ENCODE data around the gene PDE4D. TPM values are rescaled to one million over a fixed set of nuclear protein-coding genes. Genes with fewer than 3 reads are reported as not detected.
"Not testable (repeated sequence)": the region's sequence is repeated elsewhere in the genome, so short reads cannot be mapped to it uniquely, and the experiment has no call there.

Gene PDE4D
- total RNA-seq, 1 donor = 19.9 TPM

DNA sequence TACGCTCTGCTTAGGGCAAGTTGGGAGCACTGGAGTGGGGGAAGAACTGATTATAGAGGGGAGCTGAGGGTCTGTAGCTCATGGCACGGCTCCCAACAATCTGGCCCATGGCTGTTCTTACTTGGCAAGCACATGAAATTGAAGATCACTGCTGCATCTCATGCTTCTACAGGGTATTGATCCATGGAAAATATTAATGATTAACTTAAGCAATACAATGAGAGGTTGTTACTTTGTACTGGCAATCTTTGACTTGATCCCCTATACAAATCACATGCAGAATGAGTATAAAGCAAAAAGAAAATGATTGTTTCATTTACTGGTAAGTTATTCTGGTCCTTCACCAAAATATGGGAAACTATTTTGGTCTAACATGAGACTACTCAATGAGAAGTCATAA, 481.1 kb downstream of the PDE4D start:
- H3K27me3 ChIP-seq (ENCODE audit: insufficient read depth, low read length) = no peaks in the 10 kb centered on the region
- DNase-seq (ENCODE audit: insufficient read length, low spot score, missing footprints) = no peak
- H3K4me2 ChIP-seq (ENCODE audit: insufficient read depth, low read length) = no peak overlapping the region
- no peaks in the 10 kb centered on the region for H3K9me3 ChIP-seq (ENCODE audit: low read depth, low read length)
- H3K36me3 ChIP-seq (ENCODE audit: insufficient read depth, low read length) = no peaks in the 10 kb centered on the region
- TF ChIP-seq, protein P1, sequence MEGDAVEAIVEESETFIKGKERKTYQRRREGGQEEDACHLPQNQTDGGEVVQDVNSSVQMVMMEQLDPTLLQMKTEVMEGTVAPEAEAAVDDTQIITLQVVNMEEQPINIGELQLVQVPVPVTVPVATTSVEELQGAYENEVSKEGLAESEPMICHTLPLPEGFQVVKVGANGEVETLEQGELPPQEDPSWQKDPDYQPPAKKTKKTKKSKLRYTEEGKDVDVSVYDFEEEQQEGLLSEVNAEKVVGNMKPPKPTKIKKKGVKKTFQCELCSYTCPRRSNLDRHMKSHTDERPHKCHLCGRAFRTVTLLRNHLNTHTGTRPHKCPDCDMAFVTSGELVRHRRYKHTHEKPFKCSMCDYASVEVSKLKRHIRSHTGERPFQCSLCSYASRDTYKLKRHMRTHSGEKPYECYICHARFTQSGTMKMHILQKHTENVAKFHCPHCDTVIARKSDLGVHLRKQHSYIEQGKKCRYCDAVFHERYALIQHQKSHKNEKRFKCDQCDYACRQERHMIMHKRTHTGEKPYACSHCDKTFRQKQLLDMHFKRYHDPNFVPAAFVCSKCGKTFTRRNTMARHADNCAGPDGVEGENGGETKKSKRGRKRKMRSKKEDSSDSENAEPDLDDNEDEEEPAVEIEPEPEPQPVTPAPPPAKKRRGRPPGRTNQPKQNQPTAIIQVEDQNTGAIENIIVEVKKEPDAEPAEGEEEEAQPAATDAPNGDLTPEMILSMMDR (IDR thresholded peaks at IDR 0.05; ENCODE audit: extremely low read depth, low read depth, low read length) = no peak
- H3K4me1 ChIP-seq (ENCODE audit: insufficient read depth, low read length) = no peaks in the 10 kb centered on the region
- H2AFZ ChIP-seq (ENCODE audit: low read length) = no peak overlapping the region
- H3K79me2 ChIP-seq (ENCODE audit: insufficient read depth, low read length) = no peaks in the 10 kb centered on the region
- H3K4me3 ChIP-seq (ENCODE audit: insufficient read depth, low read length) = no peak overlapping the region
- H3K27ac ChIP-seq (ENCODE audit: low read depth, low read length) = no peak overlapping the region
- H4K20me1 ChIP-seq (ENCODE audit: insufficient read depth, low read length) = no peaks in the 10 kb centered on the region

DNA sequence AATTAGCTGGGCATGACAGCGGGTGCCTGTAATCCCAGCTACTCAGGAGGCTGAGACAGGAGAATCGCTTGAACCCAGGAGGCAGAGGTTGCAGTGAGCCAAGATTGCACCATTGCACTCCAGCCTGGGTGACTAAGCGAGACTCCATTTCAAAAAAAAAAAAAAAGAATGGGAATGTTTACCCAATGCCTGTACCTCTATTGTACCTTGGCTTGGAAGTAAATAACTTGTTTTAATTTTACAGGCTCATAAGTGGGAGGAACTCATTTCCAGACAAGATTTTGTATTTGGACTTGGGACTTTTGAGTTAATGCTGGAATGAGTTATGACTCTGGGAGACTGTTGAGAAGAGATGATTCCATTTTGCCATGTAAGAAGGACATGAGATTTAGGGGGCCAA, 484.5 kb downstream of the PDE4D start:
- H2AFZ ChIP-seq (ENCODE audit: low read length); H3K27ac ChIP-seq (ENCODE audit: low read depth, low read length); H3K4me2 ChIP-seq (ENCODE audit: insufficient read depth, low read length); H3K79me2 ChIP-seq (ENCODE audit: insufficient read depth, low read length); H3K27me3 ChIP-seq (ENCODE audit: insufficient read depth, low read length); DNase-seq (ENCODE audit: insufficient read length, low spot score, missing footprints); H4K20me1 ChIP-seq (ENCODE audit: insufficient read depth, low read length); H3K36me3 ChIP-seq (ENCODE audit: insufficient read depth, low read length); H3K9me3 ChIP-seq (ENCODE audit: low read depth, low read length); H3K4me3 ChIP-seq (ENCODE audit: insufficient read depth, low read length); H3K4me1 ChIP-seq (ENCODE audit: insufficient read depth, low read length): not testable (repeated sequence)

DNA sequence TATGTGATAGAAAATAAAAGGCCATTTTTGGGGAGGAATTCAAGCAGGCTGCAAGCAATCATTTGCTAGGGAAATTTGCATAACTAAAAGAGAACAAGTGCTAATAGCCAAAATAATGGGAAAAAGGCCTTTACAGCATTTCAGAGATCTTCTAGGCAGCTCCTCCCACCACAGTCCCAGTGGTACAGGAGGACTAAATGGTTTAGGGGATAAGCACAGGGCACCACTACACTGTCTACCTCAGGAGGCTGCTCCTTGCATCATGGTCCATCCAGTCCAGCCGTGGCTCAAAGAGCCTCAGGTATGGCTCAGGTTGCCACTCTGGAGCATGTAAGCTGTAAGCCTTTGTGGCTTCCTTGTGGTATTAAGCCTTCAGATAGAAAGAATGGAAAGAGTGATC, 485.6 kb downstream of the PDE4D start:
- H3K4me3 ChIP-seq (ENCODE audit: insufficient read depth, low read length) = no peak overlapping the region
- no peak overlapping the region for H3K27ac ChIP-seq (ENCODE audit: low read depth, low read length)
- H3K4me2 ChIP-seq (ENCODE audit: insufficient read depth, low read length) = no peak overlapping the region
- TF ChIP-seq, protein P1 (IDR thresholded peaks at IDR 0.05; ENCODE audit: extremely low read depth, low read depth, low read length) = no peak
- no peaks in the 10 kb centered on the region for H3K27me3 ChIP-seq (ENCODE audit: insufficient read depth, low read length)
- no peaks in the 10 kb centered on the region for H3K4me1 ChIP-seq (ENCODE audit: insufficient read depth, low read length)
- no peaks in the 10 kb centered on the region for H3K79me2 ChIP-seq (ENCODE audit: insufficient read depth, low read length)
- no peak overlapping the region for H2AFZ ChIP-seq (ENCODE audit: low read length)
- H3K36me3 ChIP-seq (ENCODE audit: insufficient read depth, low read length) = no peaks in the 10 kb centered on the region
- H4K20me1 ChIP-seq (ENCODE audit: insufficient read depth, low read length) = no peaks in the 10 kb centered on the region
- no peaks in the 10 kb centered on the region for H3K9me3 ChIP-seq (ENCODE audit: low read depth, low read length)
- DNase-seq (ENCODE audit: insufficient read length, low spot score, missing footprints) = no peak

DNA sequence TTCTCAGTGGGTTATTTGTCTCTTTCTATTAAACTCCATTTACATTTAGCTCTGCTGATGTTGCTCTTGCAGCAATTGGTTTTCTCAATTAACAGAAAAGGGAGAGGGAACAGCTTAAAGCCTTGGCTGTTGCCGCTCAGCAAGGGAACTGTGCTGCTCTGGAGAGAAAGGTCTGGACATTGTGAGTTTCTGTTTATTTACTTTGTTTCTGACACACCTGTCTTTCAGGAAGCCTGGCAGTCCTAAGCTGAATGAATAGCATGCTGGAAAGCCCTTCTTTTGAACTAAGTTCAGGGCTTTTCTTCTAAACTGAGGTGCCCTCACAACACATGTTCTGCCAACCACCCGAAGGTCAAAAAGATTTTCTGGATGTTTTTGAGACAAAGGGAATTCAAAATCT, 491.9 kb downstream of the PDE4D start:
- TF ChIP-seq, protein P1 (IDR thresholded peaks at IDR 0.05; ENCODE audit: extremely low read depth, low read depth, low read length) = no peak
- Histone ChIP-seq H3K27ac (ENCODE audit: low read depth, low read length) (no peak overlapping the region), H3K4me1 (ENCODE audit: insufficient read depth, low read length) (no peaks in the 10 kb centered on the region), H2AFZ (ENCODE audit: low read length) (no peak overlapping the region), H3K79me2 (ENCODE audit: insufficient read depth, low read length) (no peaks in the 10 kb centered on the region), H3K4me2 (ENCODE audit: insufficient read depth, low read length) (no peak overlapping the region), H4K20me1 (ENCODE audit: insufficient read depth, low read length) (no peaks in the 10 kb centered on the region), H3K9me3 (ENCODE audit: low read depth, low read length) (no peaks in the 10 kb centered on the region), H3K4me3 (ENCODE audit: insufficient read depth, low read length) (no peak overlapping the region), H3K36me3 (ENCODE audit: insufficient read depth, low read length) (no peaks in the 10 kb centered on the region), H3K27me3 (ENCODE audit: insufficient read depth, low read length) (no peaks in the 10 kb centered on the region)
- DNase-seq (ENCODE audit: insufficient read length, low spot score, missing footprints) = no peak

DNA sequence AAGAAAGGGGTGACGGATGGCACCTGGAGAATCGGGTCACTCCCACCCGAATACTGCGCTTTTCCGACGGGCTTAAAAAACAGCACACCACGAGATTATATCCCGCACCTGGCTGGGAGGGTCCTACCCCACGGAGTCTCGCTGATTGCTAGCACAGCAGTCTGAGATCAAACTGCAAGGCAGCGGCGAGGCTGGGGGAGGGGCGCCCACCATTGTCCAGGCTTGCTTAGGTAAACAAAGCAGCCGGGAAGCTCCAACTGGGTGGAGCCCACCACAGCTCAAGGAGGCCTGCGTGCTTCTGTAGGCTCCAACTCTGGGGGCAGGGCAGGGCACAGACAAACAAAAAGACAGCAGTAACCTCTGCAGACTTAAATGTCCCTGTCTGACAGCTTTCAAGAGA, 498.6 kb downstream of the PDE4D start:
- H2AFZ ChIP-seq (ENCODE audit: low read length); DNase-seq (ENCODE audit: insufficient read length, low spot score, missing footprints); H3K27ac ChIP-seq (ENCODE audit: low read depth, low read length); H3K4me3 ChIP-seq (ENCODE audit: insufficient read depth, low read length); H3K27me3 ChIP-seq (ENCODE audit: insufficient read depth, low read length); H3K9me3 ChIP-seq (ENCODE audit: low read depth, low read length); H3K79me2 ChIP-seq (ENCODE audit: insufficient read depth, low read length); H4K20me1 ChIP-seq (ENCODE audit: insufficient read depth, low read length); H3K4me1 ChIP-seq (ENCODE audit: insufficient read depth, low read length); H3K4me2 ChIP-seq (ENCODE audit: insufficient read depth, low read length); H3K36me3 ChIP-seq (ENCODE audit: insufficient read depth, low read length): not testable (repeated sequence)

Measured in osteoblast (primary cell).